Endodermal cell (in vitro differentiated cells): ENCODE measurements around the gene TESK2. TPM values are rescaled to one million over a fixed set of nuclear protein-coding genes. Genes with fewer than 3 reads are reported as not detected.

Experiments
- DNase-seq: peaks from one replicate; pipeline ENCODE4 v3.0.0-alpha.2; 2017
- H3K27ac ChIP-seq: 2 replicates; pipeline ENCODE4 v1.5.1; 2013; ENCODE audit warnings: mild to moderate bottlenecking, low read depth, low read length, moderate library complexity
- H3K27me3 ChIP-seq: 2 replicates; pipeline ENCODE4 v1.6.1; 2013; ENCODE audit warnings: mild to moderate bottlenecking, low read length, moderate library complexity; ENCODE audit not compliant: insufficient read depth, control insufficient read depth, poor library complexity, severe bottlenecking
- H3K36me3 ChIP-seq: 2 replicates; pipeline ENCODE4 v1.7.0; 2013; ENCODE audit warnings: mild to moderate bottlenecking, low read length, moderate library complexity; ENCODE audit not compliant: control insufficient read depth, insufficient read depth
- H3K4me1 ChIP-seq: one replicate; pipeline ENCODE4 v1.7.0; 2013; ENCODE audit warnings: low read length; ENCODE audit not compliant: control insufficient read depth, insufficient read depth
- H3K4me3 ChIP-seq: 2 replicates; pipeline ENCODE4 v1.5.1; 2013; ENCODE audit warnings: mild to moderate bottlenecking, low read length, moderate library complexity
- H3K9ac ChIP-seq: 2 replicates; pipeline ENCODE4 v1.6.1; 2013; ENCODE audit warnings: mild to moderate bottlenecking, low read length, moderate library complexity; ENCODE audit not compliant: poor library complexity, severe bottlenecking; ENCODE audit errors: extremely low read depth
- H3K9me3 ChIP-seq: 2 replicates; pipeline ENCODE4 v1.6.1; 2013; ENCODE audit warnings: mild to moderate bottlenecking, low read length, moderate library complexity; ENCODE audit not compliant: control insufficient read depth
- H3K27ac Mint-ChIP-seq: 2 replicates; pipeline ENCODE4 v1.8.0; 2020; ENCODE audit warnings: mixed read lengths
- H3K27me3 Mint-ChIP-seq: 2 replicates; pipeline ENCODE4 v1.8.0; 2021; ENCODE audit warnings: mild to moderate bottlenecking, mixed read lengths; ENCODE audit not compliant: insufficient read depth
- H3K36me3 Mint-ChIP-seq: 2 replicates; pipeline ENCODE4 v1.8.0; 2020; ENCODE audit warnings: low read depth, mixed read lengths
- H3K4me1 Mint-ChIP-seq: 2 replicates; pipeline ENCODE4 v1.8.0; 2020; ENCODE audit warnings: mixed read lengths
- H3K4me3 Mint-ChIP-seq: 2 replicates; pipeline ENCODE4 v1.8.0; 2020; ENCODE audit warnings: mild to moderate bottlenecking, moderate library complexity, mixed read lengths
- H3K9me3 Mint-ChIP-seq: 2 replicates; pipeline ENCODE4 v1.8.0; 2020; ENCODE audit warnings: mild to moderate bottlenecking, mixed read lengths
- CTCF ChIP-seq: fragments of 200-600 bp; sonication (generic); conservative IDR thresholded peaks from 2 replicates; pipeline ENCODE4 v1.5.0; 2021; ENCODE audit warnings: antibody characterized with exemption, mild to moderate bottlenecking
- WGBS, 2 experiments: methylation state at CpG; one replicate each; pipeline versions ENCODE4 v1.1.5 to v1.1.7; 2013; ENCODE audit warnings: missing lambda C conversion rate in 2 of 2, mixed read lengths in 1 of 2; ENCODE audit not compliant: insufficient coverage in 1 of 2, insufficient read length in 1 of 2; 5-methylcytosine and 5-hydroxymethylcytosine counted together
- total RNA-seq, 2 donors: library from RNA; stranded (reverse); fragmentation: NEBNext Ultra II Directional in 1 of 2; extraction: Animal tissue kit (Norgen Biotek cat#: 25700) in 1 of 2; gene quantifications; 2 replicates in 1 of 2; 3 replicates in 1 of 2; pipeline ENCODE4 v1.2.1, GENCODE V29; 2021

The TESK2 gene
- total RNA-seq, 2 donors from 2014 or later = 9.7 to 10.3 TPM

DNA sequence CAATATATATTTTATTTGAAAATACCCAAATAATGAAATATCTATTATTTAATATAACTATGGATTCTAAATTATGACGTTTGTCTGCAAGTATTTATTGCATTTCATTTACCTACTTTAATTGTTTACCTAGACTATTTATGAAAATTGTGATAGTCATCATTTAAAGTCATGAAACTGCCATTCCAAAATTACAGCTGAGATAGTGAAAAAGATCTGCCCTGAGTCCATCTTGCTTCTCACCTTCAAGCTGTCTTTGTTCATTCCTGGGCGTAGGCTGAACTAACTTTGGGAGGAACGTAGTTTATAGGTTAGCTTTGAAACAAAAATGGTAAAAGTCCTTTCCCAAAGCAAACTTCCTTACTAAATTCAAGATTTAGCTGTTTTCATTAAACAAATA is 176.7 kb downstream of the TESK2 start:
- H3K9ac ChIP-seq = no peak overlapping the region
- TF ChIP-seq CTCF = no peak
- H3K4me1 ChIP-seq = no peaks in the 10 kb centered on the region
- Mint-ChIP-seq H3K4me1 (no peaks in the 10 kb centered on the region), H3K36me3 (peaks cover 4% of the 10 kb centered on the region), H3K9me3 (peaks cover 28% of the 10 kb centered on the region), H3K27ac (no peak overlapping the region), H3K27me3 (no peaks in the 10 kb centered on the region), H3K4me3 (no peak overlapping the region)
- no peaks in the 10 kb centered on the region for H3K36me3 ChIP-seq
- no peak overlapping the region for H3K4me3 ChIP-seq
- H3K9me3 ChIP-seq = peaks cover 32% of the 10 kb centered on the region
- 91 to 100% methylated on average over 2 of the region's 3 CpGs for WGBS, 2 experiments
- H3K27me3 ChIP-seq = no peaks in the 10 kb centered on the region
- no peak overlapping the region for H3K27ac ChIP-seq
- no peak for DNase-seq

DNA sequence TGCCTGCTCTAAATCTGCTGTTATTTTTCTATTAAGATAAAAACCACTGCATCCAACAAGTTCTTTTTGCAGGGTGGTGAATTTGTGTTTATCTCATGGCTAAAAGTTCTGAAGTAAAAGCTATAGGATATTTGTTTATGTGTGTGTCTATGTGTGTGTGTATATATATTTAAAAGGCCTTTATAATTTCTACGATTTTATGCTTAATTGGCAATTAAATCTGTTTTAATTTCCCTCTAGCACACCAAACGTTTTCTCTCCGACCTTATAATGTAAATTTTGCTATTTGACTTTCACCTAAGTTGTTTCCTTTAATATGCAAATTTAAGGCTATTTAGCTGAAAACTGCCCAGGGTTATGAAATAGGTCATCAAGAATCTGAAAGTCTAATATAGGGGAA is 184.1 kb downstream of the TESK2 start:
- H3K36me3 Mint-ChIP-seq = no peaks in the 10 kb centered on the region
- H3K27ac Mint-ChIP-seq = no peak overlapping the region
- Histone ChIP-seq H3K4me1 (peaks cover 7% of the 10 kb centered on the region), H3K9me3 (peaks cover 12% of the 10 kb centered on the region), H3K9ac (no peak overlapping the region), H3K4me3 (no peak overlapping the region), H3K27me3 (no peaks in the 10 kb centered on the region), H3K27ac (no peak overlapping the region), H3K36me3 (no peaks in the 10 kb centered on the region)
- no peak for DNase-seq
- 64% methylated on average over 3 of the region's 3 CpGs; no CpG with 5 or more reads in 1 of the 2 experiments for WGBS, 2 experiments
- H3K9me3 Mint-ChIP-seq = peaks cover 10% of the 10 kb centered on the region
- H3K4me3 Mint-ChIP-seq = no peak overlapping the region
- TF ChIP-seq CTCF = no peak
- no peaks in the 10 kb centered on the region for H3K27me3 Mint-ChIP-seq
- H3K4me1 Mint-ChIP-seq = peaks cover 28% of the 10 kb centered on the region

- H3K27me3 Mint-ChIP-seq = no peaks in the 10 kb centered on the region
- Histone ChIP-seq H3K9me3 (peaks cover 6% of the 10 kb centered on the region), H3K9ac (no peak overlapping the region), H3K27ac (no peak overlapping the region), H3K36me3 (no peaks in the 10 kb centered on the region), H3K27me3 (no peaks in the 10 kb centered on the region), H3K4me1 (peaks cover 7% of the 10 kb centered on the region), H3K4me3 (no peak overlapping the region)
- no peak overlapping the region for H3K4me3 Mint-ChIP-seq
- H3K4me1 Mint-ChIP-seq = peaks cover 32% of the 10 kb centered on the region
- no peak for DNase-seq
- H3K9me3 Mint-ChIP-seq = peaks cover 8% of the 10 kb centered on the region
- 57 to 58% methylated on average over 5 to 8 of the region's 8 CpGs for WGBS, 2 experiments
- TF ChIP-seq CTCF = no peak
- peak overlapping the region; percentile 69 for H3K27ac Mint-ChIP-seq
- H3K36me3 Mint-ChIP-seq = no peaks in the 10 kb centered on the region
Observed at GRCh38 chr1:45306319-45306718, 184.6 kb downstream of the TESK2 start.
